GM23248 (cell line): ENCODE data around the gene CHGA.

ENCODE experiments used
- EZH2 ChIP-seq: fragments of 200-600 bp; sonication (generic); IDR thresholded peaks from 2 replicates; pipeline ENCODE4 v1.6.1; 2018; ENCODE audit warnings: antibody characterized with exemption, mild to moderate bottlenecking; ENCODE audit not compliant: insufficient read depth, poor library complexity, severe bottlenecking
- EZH2phosphoT487 ChIP-seq: fragments of 200-600 bp; sonication (generic); IDR thresholded peaks from 2 replicates; pipeline ENCODE4 v1.6.1; 2018; ENCODE audit warnings: antibody characterized with exemption, moderate library complexity, mild to moderate bottlenecking, low read depth; ENCODE audit not compliant: insufficient read depth

GRCh38 chr14:92980866-92981265 lies 57.9 kb downstream of the CHGA start:
- TF ChIP-seq EZH2 (no peak), EZH2phosphoT487 (no peak)
